Trophoblast cell (in vitro differentiated cells and primary cell): Measurements from ENCODE around the gene ZNF780B.

ENCODE experiments used
- DNase-seq, 2 donors: peaks; one replicate each; pipeline ENCODE4 v3.0.0-alpha.2; 2016
- H2AFZ ChIP-seq: 2 replicates; pipeline ENCODE4 v1.6.1; 2013; ENCODE audit warnings: low read length, moderate library complexity, mild to moderate bottlenecking; ENCODE audit not compliant: insufficient read depth, poor library complexity
- H2AK5ac ChIP-seq: 2 replicates; pipeline ENCODE4 v1.6.1; 2013; ENCODE audit warnings: mild to moderate bottlenecking, low read length
- H2BK120ac ChIP-seq: 2 replicates; pipeline ENCODE4 v1.6.1; 2013; ENCODE audit warnings: low read length, mild to moderate bottlenecking, moderate library complexity; ENCODE audit not compliant: insufficient read depth, poor library complexity
- H2BK12ac ChIP-seq: 2 replicates; pipeline ENCODE4 v1.6.1; 2013; ENCODE audit warnings: mild to moderate bottlenecking, low read length, moderate library complexity
- H2BK5ac ChIP-seq: 2 replicates; pipeline ENCODE4 v1.6.1; 2013; ENCODE audit warnings: low read length, low read depth, moderate library complexity, mild to moderate bottlenecking; ENCODE audit not compliant: poor library complexity
- H3K14ac ChIP-seq: 2 replicates; pipeline ENCODE4 v1.6.1; 2013; ENCODE audit warnings: mild to moderate bottlenecking, low read length
- H3K18ac ChIP-seq: 2 replicates; pipeline ENCODE4 v1.6.1; 2013; ENCODE audit warnings: mild to moderate bottlenecking, low read length
- H3K23ac ChIP-seq: 2 replicates; pipeline ENCODE4 v1.6.1; 2013; ENCODE audit warnings: low read length
- H3K27ac ChIP-seq: 2 replicates; pipeline ENCODE4 v1.5.1; 2013; ENCODE audit warnings: low read depth, mild to moderate bottlenecking, inconsistent platforms, low read length, moderate library complexity
- H3K27me3 ChIP-seq: 2 replicates; pipeline ENCODE4 v1.6.1; 2013; ENCODE audit warnings: inconsistent platforms, mild to moderate bottlenecking, low read length, moderate library complexity; ENCODE audit not compliant: insufficient read depth
- H3K36me3 ChIP-seq, 2 experiments: 1 replicate in 1 of 2; 2 replicates in 1 of 2; pipeline ENCODE4 v1.6.1; 2013; ENCODE audit warnings: low read length in 2 of 2, mild to moderate bottlenecking in 2 of 2, moderate library complexity in 1 of 2; ENCODE audit not compliant: insufficient read depth in 2 of 2, control insufficient read depth in 1 of 2
- H3K4ac ChIP-seq: 2 replicates; pipeline ENCODE4 v1.6.1; 2013; ENCODE audit warnings: low read depth, mild to moderate bottlenecking, low read length, moderate library complexity
- H3K4me1 ChIP-seq, 2 experiments: 1 replicate in 1 of 2; 2 replicates in 1 of 2; pipeline ENCODE4 v1.6.1; 2013; ENCODE audit warnings: low read length in 2 of 2, mild to moderate bottlenecking in 2 of 2, moderate library complexity in 1 of 2; ENCODE audit not compliant: insufficient read depth in 2 of 2, control insufficient read depth in 1 of 2
- H3K4me2 ChIP-seq: 2 replicates; pipeline ENCODE4 v1.6.1; 2013; ENCODE audit warnings: inconsistent platforms, mild to moderate bottlenecking, low read length, moderate library complexity
- H3K4me3 ChIP-seq: 2 replicates; pipeline ENCODE4 v1.5.1; 2013; ENCODE audit warnings: mild to moderate bottlenecking, low read depth, low read length, inconsistent platforms
- H3K79me1 ChIP-seq: one replicate; pipeline ENCODE4 v1.6.1; 2013; ENCODE audit warnings: low read length
- H3K79me2 ChIP-seq: 2 replicates; pipeline ENCODE4 v1.6.1; 2013; ENCODE audit warnings: low read length, mild to moderate bottlenecking; ENCODE audit not compliant: control insufficient read depth, insufficient read depth, poor library complexity
- H3K9ac ChIP-seq: 2 replicates; pipeline ENCODE4 v1.6.1; 2013; ENCODE audit warnings: mild to moderate bottlenecking, low read length
- H3K9me3 ChIP-seq: 2 replicates; pipeline ENCODE4 v1.6.1; 2013; ENCODE audit warnings: low read depth, mild to moderate bottlenecking, control low read depth, inconsistent platforms, low read length; ENCODE audit not compliant: insufficient read depth
- H4K12ac ChIP-seq: 2 replicates; pipeline ENCODE4 v1.6.1; 2013; ENCODE audit warnings: low read depth, mild to moderate bottlenecking, low read length, moderate library complexity
- H4K8ac ChIP-seq: 2 replicates; pipeline ENCODE4 v1.6.1; 2013; ENCODE audit warnings: low read depth, mild to moderate bottlenecking, low read length, moderate library complexity
- H4K91ac ChIP-seq: one replicate; pipeline ENCODE4 v1.6.1; 2013; ENCODE audit warnings: low read depth, mild to moderate bottlenecking, low read length, moderate library complexity
- WGBS: extraction: QIAGEN DNeasy Blood & Tissue Kit; methylation state at CpG from one replicate; pipeline ENCODE4 v1.1.7; 2013; ENCODE audit warnings: missing lambda C conversion rate; ENCODE audit not compliant: insufficient read length, insufficient coverage; ENCODE audit errors: extremely low coverage; 5-methylcytosine and 5-hydroxymethylcytosine counted together

ZNF780B gene

DNA sequence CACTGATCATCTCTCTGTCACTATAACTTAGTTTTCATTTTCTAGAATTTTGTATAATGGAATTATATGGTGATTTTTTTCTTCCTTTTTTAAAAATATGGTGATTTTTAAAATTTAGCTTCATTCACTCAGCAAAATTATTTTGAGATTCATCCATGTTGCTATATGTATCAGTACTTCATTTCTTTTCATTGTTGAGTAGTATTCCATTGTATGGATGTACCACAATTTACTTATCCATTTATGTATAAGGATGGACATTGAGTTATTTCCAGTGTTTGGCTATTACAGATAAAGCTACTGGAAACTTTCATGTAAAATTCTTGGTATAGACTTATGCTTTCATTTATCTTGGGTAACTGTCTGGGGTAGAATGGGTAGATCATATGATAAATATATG, 46.4 kb downstream of the ZNF780B start:
- no peak overlapping the region for H3K23ac ChIP-seq
- no peaks in the 10 kb centered on the region for H3K79me2 ChIP-seq
- DNase-seq: no peak
- no peaks in the 10 kb centered on the region for H3K27me3 ChIP-seq
- no peak overlapping the region for H4K8ac ChIP-seq
- H3K9ac ChIP-seq: no peak overlapping the region
- H3K4me2 ChIP-seq: no peak overlapping the region
- no peaks in the 10 kb centered on the region for H3K9me3 ChIP-seq
- no peaks in the 10 kb centered on the region for H3K4me1 ChIP-seq
- no peak overlapping the region for H4K12ac ChIP-seq
- H2AFZ ChIP-seq: no peak overlapping the region
- H3K4ac ChIP-seq: no peak overlapping the region
- H3K14ac ChIP-seq: no peak overlapping the region
- H2BK5ac ChIP-seq: no peak overlapping the region
- no peaks in the 10 kb centered on the region for H3K79me1 ChIP-seq
- no peak overlapping the region for H4K91ac ChIP-seq
- peaks cover 0 to 2% of the 10 kb centered on the region in 2 experiments for H3K36me3 ChIP-seq
- no peak overlapping the region for H3K27ac ChIP-seq
- no peak overlapping the region for H2BK12ac ChIP-seq
- H3K4me3 ChIP-seq: no peak overlapping the region
- H2AK5ac ChIP-seq: no peak overlapping the region
- no peak overlapping the region for H3K18ac ChIP-seq
- no peak overlapping the region for H2BK120ac ChIP-seq

DNA sequence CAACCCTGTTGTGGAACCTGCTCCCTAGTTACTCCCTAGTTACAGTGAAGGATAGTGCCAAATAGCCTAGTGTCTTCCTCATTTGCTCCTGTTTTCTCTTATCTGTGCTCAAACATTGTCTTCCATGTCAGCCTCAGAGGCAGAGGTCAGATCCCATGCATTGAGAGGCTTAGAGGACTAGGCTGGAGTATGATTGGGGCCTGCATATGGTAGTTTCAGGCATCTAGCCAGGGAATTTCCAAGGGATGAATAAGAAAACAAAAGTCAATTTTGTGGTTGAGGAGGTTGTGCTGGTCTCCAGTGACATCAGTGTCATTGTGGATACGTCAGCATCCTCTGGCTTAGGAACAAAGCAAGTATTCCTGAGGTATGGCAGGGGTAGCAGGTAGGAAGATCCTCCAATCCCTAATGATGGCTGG, 49.7 kb downstream of the ZNF780B start:
- peak overlapping the region; percentile 3 for H3K9ac ChIP-seq
- no peaks in the 10 kb centered on the region for H3K79me2 ChIP-seq
- H3K23ac ChIP-seq: no peak overlapping the region
- no peaks in the 10 kb centered on the region for H3K27me3 ChIP-seq
- H3K36me3 ChIP-seq: peaks cover 0 to 2% of the 10 kb centered on the region in 2 experiments
- no CpG with 5 or more reads among the region's 1 CpG for WGBS
- H3K4ac ChIP-seq: no peak overlapping the region
- H3K79me1 ChIP-seq: no peaks in the 10 kb centered on the region
- H2AK5ac ChIP-seq: no peak overlapping the region
- no peak overlapping the region for H2AFZ ChIP-seq
- no peak overlapping the region for H3K18ac ChIP-seq
- no peak overlapping the region for H4K12ac ChIP-seq
- H4K8ac ChIP-seq: no peak overlapping the region
- DNase-seq: no peak
- H3K14ac ChIP-seq: no peak overlapping the region
- no peak overlapping the region for H2BK12ac ChIP-seq
- H2BK120ac ChIP-seq: no peak overlapping the region
- H2BK5ac ChIP-seq: no peak overlapping the region
- no peak overlapping the region for H3K4me3 ChIP-seq
- no peak overlapping the region for H4K91ac ChIP-seq
- no peaks in the 10 kb centered on the region for H3K4me1 ChIP-seq
- H3K27ac ChIP-seq: no peak overlapping the region
- no peak overlapping the region for H3K4me2 ChIP-seq
- H3K9me3 ChIP-seq: no peaks in the 10 kb centered on the region

DNA sequence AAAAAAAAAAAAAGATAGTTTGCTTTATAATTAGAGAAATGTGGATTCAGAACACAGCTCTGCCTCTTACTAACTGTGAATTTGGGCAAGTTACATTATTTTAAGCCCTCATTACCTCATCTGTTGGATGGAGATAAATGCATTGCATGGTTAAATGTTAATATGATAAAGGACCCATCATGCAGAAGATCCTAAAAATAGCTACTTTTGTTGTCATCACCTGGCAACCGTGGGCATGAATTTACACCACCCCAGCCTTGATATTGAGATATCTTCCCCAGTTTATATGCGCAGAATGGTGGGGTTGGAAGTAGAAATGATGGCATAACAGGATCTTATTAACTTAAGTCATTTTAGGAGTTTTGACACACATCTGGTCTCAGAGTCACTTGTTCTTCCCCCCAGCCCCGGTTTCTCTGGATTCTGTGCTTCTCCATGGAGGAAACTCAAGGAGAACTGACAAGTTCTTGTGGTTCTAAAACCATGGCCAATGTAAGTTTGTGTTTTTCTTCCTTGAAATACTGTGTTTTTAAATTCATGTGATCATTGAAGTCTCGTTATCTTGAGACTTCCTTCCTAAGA, 50.2 kb downstream of the ZNF780B start:
- Histone ChIP-seq H4K8ac (no peak overlapping the region), H3K23ac (no peak overlapping the region), H2AK5ac (no peak overlapping the region), H3K4me1 (no peaks in the 10 kb centered on the region), H2BK5ac (no peak overlapping the region), H3K79me1 (no peaks in the 10 kb centered on the region), H3K9me3 (peaks cover 2% of the 10 kb centered on the region), H3K14ac (no peak overlapping the region), H3K79me2 (no peaks in the 10 kb centered on the region), H2AFZ (no peak overlapping the region), H3K36me3 (peaks cover 0 to 2% of the 10 kb centered on the region in 2 experiments), H3K9ac (no peak overlapping the region), H4K91ac (no peak overlapping the region), H3K4ac (no peak overlapping the region), H3K18ac (no peak overlapping the region), H3K4me3 (no peak overlapping the region), H3K4me2 (no peak overlapping the region), H2BK12ac (no peak overlapping the region), H2BK120ac (no peak overlapping the region), H4K12ac (no peak overlapping the region), H3K27ac (no peak overlapping the region), H3K27me3 (no peaks in the 10 kb centered on the region)
- WGBS: no CpG with 5 or more reads among the region's 4 CpGs
- no peak for DNase-seq

DNA sequence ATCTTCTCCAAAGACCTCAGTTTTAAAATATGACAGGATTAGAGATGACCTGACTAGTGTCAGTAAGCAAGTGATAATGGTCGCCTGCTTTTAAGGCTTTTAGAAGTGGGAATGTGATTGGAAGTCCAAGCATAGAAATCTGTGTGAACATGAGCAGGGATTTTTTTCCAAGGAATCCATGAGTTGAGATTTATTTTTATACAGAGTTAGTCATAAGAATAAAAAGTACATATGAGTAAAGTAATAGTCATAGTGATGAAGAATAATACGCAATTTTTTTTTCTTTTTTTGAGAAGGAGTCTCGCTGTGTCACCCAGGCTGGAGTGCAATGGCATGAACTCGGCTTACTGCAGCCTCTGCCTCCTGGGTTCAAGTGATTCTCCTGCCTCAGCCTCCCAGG, 57.5 kb downstream of the ZNF780B start:
- Histone ChIP-seq H3K4me2 (no peak overlapping the region), H2BK5ac (no peak overlapping the region), H3K4me3 (no peak overlapping the region), H4K8ac (no peak overlapping the region), H2BK12ac (no peak overlapping the region), H3K27ac (no peak overlapping the region), H3K18ac (no peak overlapping the region), H3K36me3 (peaks cover 3 to 4% of the 10 kb centered on the region in 2 experiments), H3K27me3 (no peaks in the 10 kb centered on the region), H2BK120ac (no peak overlapping the region), H3K79me1 (peaks cover 7% of the 10 kb centered on the region), H4K12ac (no peak overlapping the region), H3K9me3 (peaks cover 8% of the 10 kb centered on the region), H3K79me2 (peaks cover 6% of the 10 kb centered on the region), H4K91ac (no peak overlapping the region), H3K4ac (no peak overlapping the region), H3K4me1 (peaks cover 6 to 7% of the 10 kb centered on the region in 2 experiments), H3K9ac (no peak overlapping the region), H2AK5ac (no peak overlapping the region), H2AFZ (no peak overlapping the region), H3K14ac (no peak overlapping the region), H3K23ac (no peak overlapping the region)
- WGBS: no CpG with 5 or more reads among the region's 4 CpGs
- no peak for DNase-seq
